BLaER1 treated with 17β-estradiol and CSF1 and Interleukin-3, amounts not matched to agents 10 nM and 100 nM (cell line): ENCODE results near the gene ING3.

Experiments used
- H3K27ac ChIP-seq, 11 experiments: shearing (Covaris generic); formaldehyde crosslinking; 2 replicates each; pipeline ENCODE4 v1.8.1; 2022
- H3K27me3 ChIP-seq, 11 experiments: shearing (Covaris generic); formaldehyde crosslinking; 2 replicates each; pipeline ENCODE4 v1.8.1; 2022
- H3K36me3 ChIP-seq, 11 experiments: shearing (Covaris generic); formaldehyde crosslinking; 2 replicates each; pipeline ENCODE4 v1.8.1; 2022
- H3K4me1 ChIP-seq, 10 experiments: shearing (Covaris generic); formaldehyde crosslinking; 2 replicates each; pipeline ENCODE4 v1.8.1; 2022
- H3K4me2 ChIP-seq, 11 experiments: shearing (Covaris generic); formaldehyde crosslinking; 2 replicates each; pipeline ENCODE4 v1.8.1; 2022
- H3K4me3 ChIP-seq, 10 experiments: shearing (Covaris generic); formaldehyde crosslinking; 2 replicates each; pipeline ENCODE4 v1.8.1; 2022
- H3K9ac ChIP-seq, 11 experiments: shearing (Covaris generic); formaldehyde crosslinking; 2 replicates each; pipeline ENCODE4 v1.8.1; 2022
- H3K9me3 ChIP-seq, 11 experiments: shearing (Covaris generic); formaldehyde crosslinking; replicated peaks in 1 of 11; 2 replicates each; pipeline ENCODE4 v1.8.1; 2022
- H4K20me1 ChIP-seq, 11 experiments: shearing (Covaris generic); formaldehyde crosslinking; 2 replicates each; pipeline ENCODE4 v1.8.1; 2022
- Cebpa-rat ChIP-seq, 11 experiments: shearing (Covaris generic); IDR thresholded peaks; 2 replicates each; pipeline ENCODE4 v1.8.1; 2022

The ING3 gene

GRCh38 chr7:120994512-120995410 lies 44.2 kb downstream of the ING3 start:
- H3K4me2 ChIP-seq = peak overlapping the region; percentile 67 to 94 (median 83)
- H3K4me1 ChIP-seq = peaks cover 35 to 65% (median 53%) of the 10 kb centered on the region in 10 experiments
- peak overlapping the region in 7 of 11 experiments; percentile 55 to 78 (median 71); a peak in 8 of 22 replicates for H3K27ac ChIP-seq
- TF ChIP-seq Cebpa-rat (IDR thresholded peaks at IDR 0.05) = no peak
- H3K36me3 ChIP-seq = no peaks in the 10 kb centered on the region
- H3K27me3 ChIP-seq = peaks cover 11 to 30% (median 16%) of the 10 kb centered on the region in 11 experiments
- H3K4me3 ChIP-seq = no peak overlapping the region
- H3K9ac ChIP-seq = no peak overlapping the region
- peaks cover 0 to 8% (median 0%) of the 10 kb centered on the region in 11 experiments; a peak in 3 of 22 replicates for H4K20me1 ChIP-seq
- no peaks in the 10 kb centered on the region for H3K9me3 ChIP-seq

- Histone ChIP-seq H3K4me1 (peaks cover 40 to 71% (median 57%) of the 10 kb centered on the region in 10 experiments), H3K27ac (peak overlapping the region in 9 of 11 experiments; percentile 50 to 78 (median 69); a peak in 18 of 22 replicates), H3K9me3 (no peaks in the 10 kb centered on the region), H3K27me3 (peaks cover 3 to 21% (median 9%) of the 10 kb centered on the region in 11 experiments; a peak in 20 of 22 replicates), H3K4me2 (peak overlapping the region; percentile 67 to 94 (median 83)), H3K4me3 (no peak overlapping the region), H4K20me1 (peaks cover 0 to 8% (median 0%) of the 10 kb centered on the region in 11 experiments; a peak in 3 of 22 replicates), H3K36me3 (no peaks in the 10 kb centered on the region), H3K9ac (peak overlapping the region in 6 of 11 experiments; percentile 2 to 54 (median 39); a peak in 5 of 22 replicates)
- no peak for TF ChIP-seq Cebpa-rat (IDR thresholded peaks at IDR 0.05)
These were observed 45.1 kb downstream of the ING3 start for GRCh38 chr7:120995654-120996053.

GRCh38 chr7:120996333-120996987 lies 45.9 kb downstream of the ING3 start:
- peak overlapping the region in 5 of 11 experiments; percentile 10 to 54 (median 47); a peak in 6 of 22 replicates for H3K9ac ChIP-seq
- H3K27me3 ChIP-seq = peaks cover 0 to 13% (median under 1%) of the 10 kb centered on the region in 11 experiments; a peak in 7 of 22 replicates
- H3K36me3 ChIP-seq = no peaks in the 10 kb centered on the region
- H3K9me3 ChIP-seq = no peaks in the 10 kb centered on the region
- peaks cover 40 to 69% (median 55%) of the 10 kb centered on the region in 10 experiments for H3K4me1 ChIP-seq
- H3K27ac ChIP-seq = peak overlapping the region in 9 of 11 experiments; percentile 50 to 78 (median 70); a peak in 18 of 22 replicates
- peak overlapping the region in 4 of 10 experiments; percentile 13 to 42 (median 24); a peak in 5 of 20 replicates for H3K4me3 ChIP-seq
- peaks cover 0 to 8% (median 0%) of the 10 kb centered on the region in 11 experiments; a peak in 3 of 22 replicates for H4K20me1 ChIP-seq
- TF ChIP-seq Cebpa-rat (IDR thresholded peaks at IDR 0.05) = peak in 5 of 11 experiments; percentile 20 to 77 (median 39); a peak in 6 of 22 replicates
- H3K4me2 ChIP-seq = peak overlapping the region; percentile 67 to 94 (median 84)

- no peak for TF ChIP-seq Cebpa-rat (IDR thresholded peaks at IDR 0.05)
- Histone ChIP-seq H3K27me3 (0 out of 22 replicates have a peak, but pooled peaks cover 0 to 8% (median 0%) of the 10 kb centered on the region in 11 experiments), H3K4me2 (peak overlapping the region; percentile 67 to 94 (median 84)), H3K36me3 (no peaks in the 10 kb centered on the region), H3K9me3 (no peaks in the 10 kb centered on the region), H3K27ac (peak overlapping the region in 9 of 11 experiments; percentile 50 to 78 (median 69); a peak in 18 of 22 replicates), H3K4me3 (peak overlapping the region in 3 of 10 experiments; percentile 7 to 42 (median 18); a peak in 4 of 20 replicates), H3K4me1 (peaks cover 40 to 69% (median 55%) of the 10 kb centered on the region in 10 experiments), H3K9ac (peak overlapping the region in 5 of 11 experiments; percentile 7 to 50 (median 10); a peak in 4 of 22 replicates), H4K20me1 (peaks cover 0 to 8% (median 0%) of the 10 kb centered on the region in 11 experiments; a peak in 3 of 22 replicates)
These were observed 46.4 kb downstream of the ING3 start for GRCh38 chr7:120996988-120997345.

- no peak overlapping the region for H3K4me3 ChIP-seq
- no peak overlapping the region for H3K9ac ChIP-seq
- no peaks in the 10 kb centered on the region for H3K9me3 ChIP-seq
- H3K27me3 ChIP-seq = no peaks in the 10 kb centered on the region
- H4K20me1 ChIP-seq = peaks cover 0 to 8% (median 0%) of the 10 kb centered on the region in 11 experiments; a peak in 3 of 22 replicates
- H3K4me1 ChIP-seq = peaks cover 40 to 69% (median 55%) of the 10 kb centered on the region in 10 experiments
- no peak for TF ChIP-seq Cebpa-rat (IDR thresholded peaks at IDR 0.05)
- H3K4me2 ChIP-seq = peak overlapping the region in 10 of 11 experiments; percentile 19 to 94 (median 83); a peak in 18 of 22 replicates
- no peaks in the 10 kb centered on the region for H3K36me3 ChIP-seq
- H3K27ac ChIP-seq = no peak overlapping the region; a peak in 1 of 22 replicates
These were observed 47.4 kb downstream of the ING3 start for GRCh38 chr7:120997882-120998474.

GRCh38 chr7:120998520-120998919 lies 47.9 kb downstream of the ING3 start:
- TF ChIP-seq Cebpa-rat (IDR thresholded peaks at IDR 0.05) = no peak
- Histone ChIP-seq H3K27me3 (no peaks in the 10 kb centered on the region), H3K4me2 (peak overlapping the region in 5 of 11 experiments; percentile 11 to 92 (median 84); a peak in 8 of 22 replicates), H3K9me3 (no peaks in the 10 kb centered on the region), H3K27ac (no peak overlapping the region), H3K36me3 (no peaks in the 10 kb centered on the region), H3K4me1 (peaks cover 40 to 69% (median 55%) of the 10 kb centered on the region in 10 experiments), H3K4me3 (no peak overlapping the region), H3K9ac (no peak overlapping the region), H4K20me1 (peaks cover 0 to 8% (median 0%) of the 10 kb centered on the region in 11 experiments; a peak in 3 of 22 replicates)

GRCh38 chr7:120998996-120999565 lies 48.5 kb downstream of the ING3 start:
- no peak overlapping the region for H3K4me3 ChIP-seq

More at GRCh38 chr7:120998996-120999565, 48.5 kb downstream of the ING3 start:
- Histone ChIP-seq H3K27me3 (no peaks in the 10 kb centered on the region), H3K36me3 (no peaks in the 10 kb centered on the region), H4K20me1 (peaks cover 0 to 8% (median 0%) of the 10 kb centered on the region in 11 experiments; a peak in 3 of 22 replicates), H3K4me1 (peaks cover 40 to 64% (median 55%) of the 10 kb centered on the region in 10 experiments), H3K4me2 (peak overlapping the region in 6 of 11 experiments; percentile 3 to 88 (median 58); a peak in 8 of 22 replicates), H3K9me3 (no peaks in the 10 kb centered on the region), H3K27ac (no peak overlapping the region), H3K9ac (no peak overlapping the region)
- no peak for TF ChIP-seq Cebpa-rat (IDR thresholded peaks at IDR 0.05)
